Fibroblast of lung (primary cell): ENCODE results near the gene CSAD.

Experiments
- EZH2 ChIP-seq: IDR thresholded peaks from 2 replicates; pipeline ENCODE4 v1.5.1; 2012; ENCODE audit warnings: low read length, control low read depth, mild to moderate bottlenecking; ENCODE audit errors: missing control alignments
- TF ChIP-seq, protein P1 (sequence below), 2 donors: IDR thresholded peaks in 1 of 2; conservative IDR thresholded peaks in 1 of 2; 1 replicate in 1 of 2; 2 replicates in 1 of 2; pipeline ENCODE4 v1.5.1; 2011 to 2012; ENCODE audit warnings: low read length in 2 of 2, control low read depth in 1 of 2, inconsistent platforms in 1 of 2, low read depth in 1 of 2, mild to moderate bottlenecking in 1 of 2

DNA sequence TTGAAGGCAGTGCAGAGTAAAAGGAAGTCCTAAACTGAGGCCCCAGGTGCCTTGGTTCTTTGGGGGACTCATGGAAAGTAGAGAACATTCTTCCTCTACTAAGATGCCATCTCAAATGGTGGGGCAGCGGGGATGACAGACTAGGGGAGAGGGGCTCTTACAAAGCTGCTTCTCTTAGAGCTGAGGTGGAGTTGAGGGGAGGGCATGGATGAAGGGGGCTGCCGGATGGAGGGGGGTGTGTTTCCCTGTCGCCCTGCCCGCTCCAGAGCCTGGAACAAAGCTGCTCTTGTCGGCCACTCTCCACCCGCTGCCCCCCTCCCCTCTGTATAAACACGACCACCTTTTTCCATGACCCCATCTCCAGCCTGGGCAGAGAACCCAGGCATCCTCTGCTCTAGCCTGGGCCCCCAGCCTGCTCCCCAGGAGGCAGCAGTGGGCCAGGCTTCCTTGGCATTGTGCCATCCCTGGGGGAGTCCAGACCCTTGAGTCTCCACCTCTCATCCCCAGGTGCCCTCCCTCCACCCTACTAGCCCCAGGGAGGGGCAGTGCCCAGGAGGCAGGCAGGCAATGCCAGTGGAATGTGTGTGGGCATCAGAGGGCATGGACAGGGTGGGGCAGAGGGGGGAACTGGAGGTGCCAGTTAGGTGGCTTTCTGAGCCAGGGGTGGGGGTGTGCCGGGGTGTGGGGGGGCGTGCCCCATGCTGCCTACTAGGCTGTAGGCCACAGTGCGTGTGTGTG, 49.6 kb upstream of the CSAD start:
- no peak for TF ChIP-seq EZH2
- TF ChIP-seq, protein P1, sequence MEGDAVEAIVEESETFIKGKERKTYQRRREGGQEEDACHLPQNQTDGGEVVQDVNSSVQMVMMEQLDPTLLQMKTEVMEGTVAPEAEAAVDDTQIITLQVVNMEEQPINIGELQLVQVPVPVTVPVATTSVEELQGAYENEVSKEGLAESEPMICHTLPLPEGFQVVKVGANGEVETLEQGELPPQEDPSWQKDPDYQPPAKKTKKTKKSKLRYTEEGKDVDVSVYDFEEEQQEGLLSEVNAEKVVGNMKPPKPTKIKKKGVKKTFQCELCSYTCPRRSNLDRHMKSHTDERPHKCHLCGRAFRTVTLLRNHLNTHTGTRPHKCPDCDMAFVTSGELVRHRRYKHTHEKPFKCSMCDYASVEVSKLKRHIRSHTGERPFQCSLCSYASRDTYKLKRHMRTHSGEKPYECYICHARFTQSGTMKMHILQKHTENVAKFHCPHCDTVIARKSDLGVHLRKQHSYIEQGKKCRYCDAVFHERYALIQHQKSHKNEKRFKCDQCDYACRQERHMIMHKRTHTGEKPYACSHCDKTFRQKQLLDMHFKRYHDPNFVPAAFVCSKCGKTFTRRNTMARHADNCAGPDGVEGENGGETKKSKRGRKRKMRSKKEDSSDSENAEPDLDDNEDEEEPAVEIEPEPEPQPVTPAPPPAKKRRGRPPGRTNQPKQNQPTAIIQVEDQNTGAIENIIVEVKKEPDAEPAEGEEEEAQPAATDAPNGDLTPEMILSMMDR (conservative IDR thresholded peaks at IDR 0.05 in 1 of 2, IDR thresholded peaks at IDR 0.05 in 1 of 2; ENCODE audit: low read depth in 1 of 2, low read length in 2 of 2): no peak
